H1 (cell line): Measurements from ENCODE around the gene ETNK1. TPM values are rescaled to one million over a fixed set of nuclear protein-coding genes. Genes with fewer than 3 reads are reported as not detected.

ENCODE experiments used
- ASH2L ChIP-seq: fragments of 200-600, 300-600 bp; sonication (generic); IDR thresholded peaks from one replicate; pipeline ENCODE4 v1.7.1; 2017; ENCODE audit warnings: low read length
- ATF3 ChIP-seq: IDR thresholded peaks from 2 replicates; pipeline ENCODE4 v1.6.1; 2011; ENCODE audit warnings: low read depth, mild to moderate bottlenecking, low read length; ENCODE audit not compliant: insufficient read depth
- CEBPB ChIP-seq: IDR thresholded peaks from 2 replicates; pipeline ENCODE4 v1.6.1; 2012; ENCODE audit warnings: low read depth, low read length
- CHD7 ChIP-seq: fragments of 300-600 bp; sonication (generic); IDR thresholded peaks from 2 replicates; pipeline ENCODE4 v1.7.1; 2012; ENCODE audit warnings: low read length, moderate library complexity, mild to moderate bottlenecking, inconsistent platforms; ENCODE audit not compliant: insufficient replicate concordance
- EGR1 ChIP-seq: IDR thresholded peaks from 2 replicates; pipeline ENCODE4 v1.6.1; 2011; ENCODE audit warnings: low read depth, low read length, borderline replicate concordance
- JUND ChIP-seq: IDR thresholded peaks from 2 replicates; pipeline ENCODE4 v1.6.1; 2011; ENCODE audit warnings: mild to moderate bottlenecking, improper control_type of control experiment, low read length
- NANOG ChIP-seq: IDR thresholded peaks from 2 replicates; pipeline ENCODE4 v1.6.1; 2011; ENCODE audit warnings: low read length, low read depth, mild to moderate bottlenecking, inconsistent platforms; ENCODE audit not compliant: insufficient read depth, poor library complexity, severe bottlenecking
- RBBP5 ChIP-seq: IDR thresholded peaks from 2 replicates; pipeline ENCODE4 v1.7.1; 2012; ENCODE audit warnings: low read depth, mild to moderate bottlenecking, inconsistent platforms, low read length, moderate library complexity, borderline replicate concordance
- SIRT6 ChIP-seq: IDR thresholded peaks from one replicate; pipeline ENCODE4 v1.7.1; 2012; ENCODE audit warnings: low read length, inconsistent platforms
- SP2 ChIP-seq: IDR thresholded peaks from 2 replicates; pipeline ENCODE4 v1.6.1; 2012; ENCODE audit warnings: mild to moderate bottlenecking, low read length, inconsistent platforms
- polyA plus RNA-seq, 7 experiments: library from polyadenylated mRNA; depleted of rRNA in 3 of 7; stranded (reverse) in 5 of 7; unstranded in 2 of 7; fragments of >200 nt in 5 of 7; fragments of 200-250 nt in 2 of 7; gene quantifications; 1 replicate in 5 of 7; 2 replicates in 1 of 7; 4 replicates in 1 of 7; pipeline versions ENCODE4 v1.2.1 to v1.2.3, GENCODE V29; 2011 to 2013; ENCODE audit warnings: missing spikeins in 2 of 7, mixed read lengths in 2 of 7
- total RNA-seq: library from RNA; stranded (reverse); fragmentation: NEBNext Ultra II Directional; extraction: Animal tissue kit (Norgen Biotek cat#: 25700); gene quantifications from 2 replicates; pipeline ENCODE4 v1.2.1, GENCODE V29; 2021

Gene ETNK1
- total and polyA plus RNA-seq, 2 of the 8 experiments (the other 6 are each of a cell fraction or from before 2014, with no cell fraction given): 11.6 to 82.7 TPM

GRCh38 chr12:22624870-22625761 lies at the start of gene ETNK1 (continued):
- peak; percentile 90; the same call in 1 of the 2 replicates for TF ChIP-seq RBBP5
- peak; percentile 95 for TF ChIP-seq ASH2L
- no peak for TF ChIP-seq CEBPB
- TF ChIP-seq SP2: no peak
- no peak for TF ChIP-seq NANOG
- TF ChIP-seq CHD7: no peak
- TF ChIP-seq ATF3: no peak
- no peak for TF ChIP-seq SIRT6
- no peak for TF ChIP-seq JUND
- TF ChIP-seq EGR1: no peak
